HEK293 (cell line): ENCODE results near the gene PRMT1.
A peak's percentile ranks its signal among the peaks of the same experiment; 100 is the strongest.

Experiments
- GLI4 ChIP-seq: fragments of 450-650 bp; formaldehyde crosslinking; IDR thresholded peaks from 2 replicates; pipeline ENCODE4 v1.5.1; 2016; ENCODE audit warnings: missing biosample characterization, missing genetic modification characterization
- GLIS1 ChIP-seq: fragments of 450-650 bp; formaldehyde crosslinking; IDR thresholded peaks from 2 replicates; pipeline ENCODE4 v1.5.1; 2016; ENCODE audit warnings: missing biosample characterization, missing genetic modification characterization
- KLF8 ChIP-seq: fragments of 450-650 bp; formaldehyde crosslinking; IDR thresholded peaks from 2 replicates; pipeline ENCODE4 v1.5.1; 2016; ENCODE audit warnings: missing biosample characterization, missing genetic modification characterization
- KLF9 ChIP-seq: fragments of 450-650 bp; formaldehyde crosslinking; IDR thresholded peaks from 2 replicates; pipeline ENCODE4 v1.5.1; 2016; ENCODE audit warnings: missing biosample characterization, missing genetic modification characterization, low read depth
- OVOL3 ChIP-seq: fragments of 450-650 bp; formaldehyde crosslinking; IDR thresholded peaks from 2 replicates; pipeline ENCODE4 v1.5.1; 2016; ENCODE audit warnings: missing biosample characterization, missing genetic modification characterization
- PATZ1 ChIP-seq: fragments of 450-650 bp; formaldehyde crosslinking; IDR thresholded peaks from 2 replicates; pipeline ENCODE4 v1.5.1; 2016; ENCODE audit warnings: missing biosample characterization, missing genetic modification characterization
- PBX3 ChIP-seq: sonication (generic); formaldehyde crosslinking; IDR thresholded peaks from 2 replicates; pipeline ENCODE4 v1.8.1; 2022; ENCODE audit warnings: mild to moderate bottlenecking, moderate library complexity, missing genetic modification reagents
- SALL2 ChIP-seq: fragments of 450-650 bp; formaldehyde crosslinking; IDR thresholded peaks from 2 replicates; pipeline ENCODE4 v1.5.0; 2017; ENCODE audit warnings: missing biosample characterization, mild to moderate bottlenecking, missing genetic modification characterization, borderline replicate concordance
- ZBTB10 ChIP-seq: fragments of 450-650 bp; formaldehyde crosslinking; IDR thresholded peaks from 2 replicates; pipeline ENCODE4 v1.5.1; 2016; ENCODE audit warnings: missing biosample characterization, missing genetic modification characterization
- ZBTB11 ChIP-seq: fragments of 450-650 bp; formaldehyde crosslinking; conservative IDR thresholded peaks from 2 replicates; pipeline ENCODE4 v1.5.1; 2016; ENCODE audit warnings: low read depth, missing biosample characterization, missing genetic modification characterization
- ZBTB20 ChIP-seq: fragments of 450-650 bp; formaldehyde crosslinking; IDR thresholded peaks from 2 replicates; pipeline ENCODE4 v1.5.1; 2016; ENCODE audit warnings: missing biosample characterization, missing genetic modification characterization
- ZFP37 ChIP-seq: fragments of 450-650 bp; formaldehyde crosslinking; IDR thresholded peaks from 2 replicates; pipeline ENCODE4 v1.5.1; 2016; ENCODE audit warnings: missing biosample characterization, missing genetic modification characterization
- ZFP69B ChIP-seq: fragments of 450-650 bp; formaldehyde crosslinking; IDR thresholded peaks from 2 replicates; pipeline ENCODE4 v1.5.1; 2016; ENCODE audit warnings: missing biosample characterization, missing genetic modification characterization
- ZIC2 ChIP-seq: fragments of 450-650 bp; formaldehyde crosslinking; IDR thresholded peaks from 2 replicates; pipeline ENCODE4 v1.5.1; 2016; ENCODE audit warnings: missing biosample characterization, missing genetic modification characterization
- ZNF10 ChIP-seq: fragments of 450-650 bp; formaldehyde crosslinking; IDR thresholded peaks from 2 replicates; pipeline ENCODE4 v1.5.1; 2017; ENCODE audit warnings: missing biosample characterization, missing genetic modification characterization
- ZNF146 ChIP-seq: fragments of 450-650 bp; formaldehyde crosslinking; IDR thresholded peaks from 2 replicates; pipeline ENCODE4 v1.5.1; 2016; ENCODE audit warnings: missing biosample characterization, missing genetic modification characterization
- ZNF169 ChIP-seq: fragments of 450-650 bp; formaldehyde crosslinking; IDR thresholded peaks from 2 replicates; pipeline ENCODE4 v1.5.1; 2016; ENCODE audit warnings: missing biosample characterization, missing genetic modification characterization
- ZNF175 ChIP-seq: fragments of 450-650 bp; formaldehyde crosslinking; IDR thresholded peaks from 2 replicates; pipeline ENCODE4 v1.5.1; 2016; ENCODE audit warnings: missing biosample characterization, missing genetic modification characterization
- ZNF404 ChIP-seq: fragments of 450-650 bp; formaldehyde crosslinking; IDR thresholded peaks from 2 replicates; pipeline ENCODE4 v1.5.1; 2017; ENCODE audit warnings: missing biosample characterization, missing genetic modification characterization
- ZNF449 ChIP-seq: fragments of 450-650 bp; formaldehyde crosslinking; IDR thresholded peaks from 2 replicates; pipeline ENCODE4 v1.5.1; 2017; ENCODE audit warnings: missing biosample characterization, mild to moderate bottlenecking, missing genetic modification characterization, moderate library complexity
- ZNF558 ChIP-seq: fragments of 450-650 bp; formaldehyde crosslinking; IDR thresholded peaks from 2 replicates; pipeline ENCODE4 v1.5.1; 2016; ENCODE audit warnings: missing biosample characterization, missing genetic modification characterization
- ZNF585B ChIP-seq: fragments of 450-650 bp; formaldehyde crosslinking; IDR thresholded peaks from 2 replicates; pipeline ENCODE4 v1.5.1; 2016; ENCODE audit warnings: missing biosample characterization, missing genetic modification characterization
- ZNF600 ChIP-seq: fragments of 450-650 bp; formaldehyde crosslinking; IDR thresholded peaks from 2 replicates; pipeline ENCODE4 v1.5.1; 2016; ENCODE audit warnings: missing biosample characterization, missing genetic modification characterization
- ZNF621 ChIP-seq: fragments of 450-650 bp; formaldehyde crosslinking; IDR thresholded peaks from 2 replicates; pipeline ENCODE4 v1.5.1; 2017; ENCODE audit warnings: missing biosample characterization, missing genetic modification characterization
- ZNF76 ChIP-seq: fragments of 450-650 bp; formaldehyde crosslinking; IDR thresholded peaks from 2 replicates; pipeline ENCODE4; 2016; ENCODE audit warnings: low read depth, missing biosample characterization, missing genetic modification characterization, borderline replicate concordance
- ZSCAN30 ChIP-seq: fragments of 450-650 bp; IDR thresholded peaks from 2 replicates; pipeline ENCODE4 v1.5.1; 2018; ENCODE audit warnings: missing biosample characterization, mild to moderate bottlenecking, missing genetic modification characterization, moderate library complexity
- TF ChIP-seq, protein P1 (sequence below): fragments of 450-650 bp; formaldehyde crosslinking; IDR thresholded peaks from 2 replicates; pipeline ENCODE4 v1.5.1; 2016; ENCODE audit warnings: missing biosample characterization, missing genetic modification characterization

Gene PRMT1

DNA sequence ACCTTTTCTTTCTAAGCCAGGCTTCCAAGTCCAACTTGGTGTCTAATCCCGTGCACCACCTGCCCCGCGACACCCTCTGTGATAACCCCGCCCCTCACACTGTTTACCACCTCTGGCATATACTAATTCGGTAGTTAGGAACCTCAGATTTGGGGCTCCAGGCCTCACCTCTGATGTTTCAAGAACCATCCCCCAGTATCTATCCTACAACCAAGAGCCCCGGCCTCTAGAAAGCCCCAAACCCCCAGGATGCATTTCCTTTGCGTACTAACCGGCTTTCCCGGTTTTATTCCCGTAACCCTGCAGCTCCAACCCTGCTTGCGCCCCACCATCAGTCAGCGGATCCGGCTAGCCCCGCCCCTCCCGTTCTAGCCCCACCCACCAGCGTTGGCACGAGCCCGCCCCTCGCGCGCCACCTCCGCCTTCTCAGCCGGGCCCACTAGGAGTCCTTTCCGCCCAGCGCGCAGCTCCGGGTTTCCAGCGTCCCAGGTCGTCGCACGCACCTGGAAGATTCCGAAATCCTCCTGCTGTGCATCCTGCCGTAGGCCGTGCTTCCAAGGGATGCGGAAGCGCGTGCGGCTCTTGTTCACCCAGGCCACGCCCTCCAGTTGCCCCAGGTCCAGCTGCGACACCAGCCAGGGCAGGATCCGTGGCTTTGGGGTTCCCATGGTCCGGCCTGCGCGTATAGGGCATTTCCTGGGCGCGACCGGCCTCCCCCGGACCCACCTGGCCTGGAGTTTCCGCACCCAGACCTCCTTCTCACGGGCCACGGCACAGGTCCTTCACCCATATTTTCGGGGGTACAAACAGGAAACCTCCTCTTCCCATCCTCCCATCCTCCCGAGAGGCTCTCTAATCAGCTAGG is 12.7 kb upstream of the PRMT1 start (continued):
- TF ChIP-seq ZBTB11 (tag by site-specific recombination) = peak; percentile 85
- peak; percentile 83 for TF ChIP-seq ZBTB20 (tag by site-specific recombination)
- TF ChIP-seq, protein P1, sequence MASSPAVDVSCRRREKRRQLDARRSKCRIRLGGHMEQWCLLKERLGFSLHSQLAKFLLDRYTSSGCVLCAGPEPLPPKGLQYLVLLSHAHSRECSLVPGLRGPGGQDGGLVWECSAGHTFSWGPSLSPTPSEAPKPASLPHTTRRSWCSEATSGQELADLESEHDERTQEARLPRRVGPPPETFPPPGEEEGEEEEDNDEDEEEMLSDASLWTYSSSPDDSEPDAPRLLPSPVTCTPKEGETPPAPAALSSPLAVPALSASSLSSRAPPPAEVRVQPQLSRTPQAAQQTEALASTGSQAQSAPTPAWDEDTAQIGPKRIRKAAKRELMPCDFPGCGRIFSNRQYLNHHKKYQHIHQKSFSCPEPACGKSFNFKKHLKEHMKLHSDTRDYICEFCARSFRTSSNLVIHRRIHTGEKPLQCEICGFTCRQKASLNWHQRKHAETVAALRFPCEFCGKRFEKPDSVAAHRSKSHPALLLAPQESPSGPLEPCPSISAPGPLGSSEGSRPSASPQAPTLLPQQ = peak; percentile 99
- no peak for TF ChIP-seq ZFP37
- 0 out of 2 replicates have a peak, but pooled peaks have one; percentile 19 for TF ChIP-seq OVOL3 (tag by site-specific recombination)
- TF ChIP-seq GLIS1 (tag by site-specific recombination) = peak; percentile 57; the same call in 1 of the 2 replicates
- TF ChIP-seq GLI4 (tag by site-specific recombination) = no peak
- no peak; the same call in 1 of the 2 replicates for TF ChIP-seq ZNF600
- TF ChIP-seq KLF8 (tag by site-specific recombination) = peak; percentile 87
- TF ChIP-seq ZNF404 (tag by site-specific recombination) = no peak
- no peak for TF ChIP-seq ZNF585B
- TF ChIP-seq ZNF76 (tag by site-specific recombination) = peak; percentile 83; the same call in 1 of the 2 replicates
- TF ChIP-seq ZNF558 = no peak
- TF ChIP-seq ZNF621 (tag by site-specific recombination) = no peak
- peak; percentile 81; the same call in 1 of the 2 replicates for TF ChIP-seq PBX3
- TF ChIP-seq KLF9 = peak; percentile 77
- TF ChIP-seq PATZ1 (tag by site-specific recombination) = no peak; the same call in 1 of the 2 replicates
- peak; percentile 96 for TF ChIP-seq ZNF10 (tag by site-specific recombination)
- TF ChIP-seq ZIC2 (tag by site-specific recombination) = peak; percentile 93
- TF ChIP-seq ZFP69B (tag by site-specific recombination) = peak; percentile 99
- no peak for TF ChIP-seq ZNF175 (tag by site-specific recombination)
- peak; percentile 27; the same call in 1 of the 2 replicates for TF ChIP-seq ZNF449 (tag by site-specific recombination)
- peak; percentile 79 for TF ChIP-seq ZBTB10 (tag by site-specific recombination)
- TF ChIP-seq SALL2 (tag by site-specific recombination) = no peak
- 0 out of 2 replicates have a peak, but pooled peaks have one; percentile 19 for TF ChIP-seq ZSCAN30 (tag by site-specific recombination)
- no peak for TF ChIP-seq ZNF169
- TF ChIP-seq ZNF146 = no peak
